Measurements from ENCODE around the gene NOSTRIN. TPM values are rescaled to one million over a fixed set of nuclear protein-coding genes. Genes with fewer than 3 reads are reported as not detected.
A peak's percentile ranks its signal among the peaks of the same experiment; 100 is the strongest.
"Not testable (repeated sequence)": the region's sequence is repeated elsewhere in the genome, so short reads cannot be mapped to it uniquely, and the experiment has no call there.

NOSTRIN gene
- polyA plus RNA-seq, 5 donors = 32.6 to 54.7 (median 39.0) TPM

- no peak for DNase-seq
Observed at GRCh38 chr2:168816369-168816768, 13.9 kb downstream of the NOSTRIN start.

GRCh38 chr2:168819050-168819715 is 16.7 kb downstream of the NOSTRIN start:
- no peak for DNase-seq

- no peak for DNase-seq
Observed at GRCh38 chr2:168819829-168820489, 17.5 kb downstream of the NOSTRIN start.

- no peak for DNase-seq
Observed at GRCh38 chr2:168821577-168821976, 19.1 kb downstream of the NOSTRIN start.

- DNase-seq = no peak
Observed at GRCh38 chr2:168821992-168822391, 19.6 kb downstream of the NOSTRIN start.

GRCh38 chr2:168825126-168825525 is 22.7 kb downstream of the NOSTRIN start:
- no peak for DNase-seq

GRCh38 chr2:168830958-168831357 is 28.5 kb downstream of the NOSTRIN start:
- DNase-seq = no peak

GRCh38 chr2:168831662-168832061 is 29.2 kb downstream of the NOSTRIN start:
- no peak for DNase-seq

- no peak for DNase-seq
Observed at GRCh38 chr2:168835969-168836368, 33.5 kb downstream of the NOSTRIN start.

GRCh38 chr2:168841445-168841844 is 39.0 kb downstream of the NOSTRIN start:
- no peak for DNase-seq

GRCh38 chr2:168843253-168843652 is 40.8 kb downstream of the NOSTRIN start:
- DNase-seq = no peak

GRCh38 chr2:168848225-168848624 is 45.8 kb downstream of the NOSTRIN start:
- no peak for DNase-seq

- DNase-seq = peak; percentile 21 to 35
Observed at GRCh38 chr2:168849610-168850009, 47.2 kb downstream of the NOSTRIN start.

- no peak for DNase-seq
Observed at GRCh38 chr2:168850846-168851245, 48.4 kb downstream of the NOSTRIN start.

- no peak for DNase-seq
Observed at GRCh38 chr2:168851674-168852320, 49.4 kb downstream of the NOSTRIN start.

GRCh38 chr2:168852481-168852880 is 50.0 kb downstream of the NOSTRIN start:
- DNase-seq = no peak

- DNase-seq = no peak
Observed at GRCh38 chr2:168853471-168853870, 51.0 kb downstream of the NOSTRIN start.

GRCh38 chr2:168854651-168855050 is 52.2 kb downstream of the NOSTRIN start:
- DNase-seq = no peak

GRCh38 chr2:168855601-168856000 is 53.2 kb downstream of the NOSTRIN start:
- DNase-seq = no peak

GRCh38 chr2:168858146-168858545 is 55.7 kb downstream of the NOSTRIN start:
- DNase-seq = no peak

GRCh38 chr2:168867164-168867563 is 64.7 kb downstream of the NOSTRIN start:
- DNase-seq = not testable (repeated sequence)

- DNase-seq = not testable (repeated sequence)
Observed at GRCh38 chr2:168870369-168870768, 67.9 kb downstream of the NOSTRIN start.

GRCh38 chr2:168870824-168871223 is 68.4 kb downstream of the NOSTRIN start:
- DNase-seq = not testable (repeated sequence)

Data from right lung (tissue), 5 donors.